Panc1 (cell line): Measurements from ENCODE around the gene CA9. TPM values are rescaled to one million over a fixed set of nuclear protein-coding genes. Genes with fewer than 3 reads are reported as not detected.

Experiments
- ATAC-seq: fragments of 200-7000 bp; cut with Tn5 transposase; 2 replicates; pipeline ENCODE4 v1.9.1; 2020; ENCODE audit warnings: mild to moderate bottlenecking, moderate library complexity
- BruUV-seq: library from RNA; stranded (reverse); fragments of 400-500 nt; replicated peaks from 2 replicates; lab custom pipeline; 2021; lab: Mats Ljungman, UMichigan
- CTCF ChIA-PET: fragments of 300-600 bp; sonication (Branson Sonifier 250); formaldehyde crosslinking; loops from one replicate; lab custom pipeline; 2022; ENCODE audit warnings: antibody characterized with exemption; lab: Charles Lee
- POLR2A ChIA-PET: fragments of 300-600 bp; sonication (Branson Sonifier 250); formaldehyde crosslinking; loops from one replicate; lab custom pipeline; 2022; ENCODE audit warnings: antibody characterized with exemption; lab: Charles Lee
- DNase-seq: peaks from one replicate; pipeline ENCODE4 v3.0.0-alpha.2; 2010; ENCODE audit warnings: low read depth, low spot score
- H3K27ac ChIP-seq: 2 replicates; pipeline ENCODE4 v1.5.1; 2011; ENCODE audit warnings: mild to moderate bottlenecking, low read length, inconsistent platforms
- H3K27me3 ChIP-seq: fragments of 200-500 bp; sonication (Bioruptor generic); 2 replicates; pipeline ENCODE4 v1.6.0; 2014; ENCODE audit warnings: low read length, inconsistent platforms; ENCODE audit not compliant: control insufficient read depth, insufficient read depth
- H3K36me3 ChIP-seq: fragments of 200-500 bp; sonication (Bioruptor generic); 2 replicates; pipeline ENCODE4 v1.5.1; 2014; ENCODE audit warnings: inconsistent platforms, mild to moderate bottlenecking, low read length, moderate library complexity; ENCODE audit not compliant: control insufficient read depth, insufficient read depth
- H3K4me1 ChIP-seq: 2 replicates; pipeline ENCODE4 v1.5.1; 2011; ENCODE audit warnings: inconsistent platforms, mild to moderate bottlenecking, low read length, moderate library complexity; ENCODE audit not compliant: control insufficient read depth, insufficient read depth
- H3K4me3 ChIP-seq, 2 experiments: 2 replicates each; pipeline ENCODE4 v1.5.1; 2011 to 2012; ENCODE audit warnings: low read depth in 2 of 2, low read length in 2 of 2, mild to moderate bottlenecking in 2 of 2, inconsistent platforms in 1 of 2, moderate library complexity in 1 of 2
- H3K9me3 ChIP-seq: fragments of 200-500 bp; sonication (Bioruptor generic); 2 replicates; pipeline ENCODE4 v1.5.1; 2014; ENCODE audit warnings: low read depth, mild to moderate bottlenecking, inconsistent platforms, low read length, moderate library complexity; ENCODE audit not compliant: control insufficient read depth, insufficient read depth
- POLR2AphosphoS5 ChIP-seq: IDR thresholded peaks from 2 replicates; pipeline ENCODE4 v1.6.1; 2012; ENCODE audit warnings: mild to moderate bottlenecking, low read depth, low read length, moderate library complexity
- SIN3A ChIP-seq: IDR thresholded peaks from 2 replicates; pipeline ENCODE4 v1.6.1; 2012; ENCODE audit warnings: low read depth, mild to moderate bottlenecking, low read length, moderate library complexity, borderline replicate concordance; ENCODE audit not compliant: insufficient read depth
- TCF7L2 ChIP-seq: IDR thresholded peaks from 2 replicates; pipeline ENCODE4 v1.6.1; 2011; ENCODE audit warnings: mild to moderate bottlenecking, low read depth, low read length, inconsistent platforms
- in situ Hi-C: cut with HindIII; loops from 2 replicates; pipeline ENCODE4 v1.10.0; 2016; ENCODE audit warnings: low sequenced_read_pairs, low pct_unique_long_range_greater_than_20kb
- intact Hi-C: fragments of 100-400 bp; cut with micrococcal nuclease; formaldehyde crosslinking; loops from one replicate; pipeline ENCODE4 v1.10.0; 2022; ENCODE audit not compliant: unreplicated experiment
- total RNA-seq: library from RNA; stranded (reverse); gene quantifications from one replicate; pipeline ENCODE4 v1.2.1, GENCODE V29; 2021; ENCODE audit not compliant: unreplicated experiment
- TF ChIP-seq, protein P1 (sequence below): fragments of 450-650 bp; IDR thresholded peaks from 2 replicates; pipeline ENCODE4 v1.5.1; 2017; ENCODE audit warnings: mild to moderate bottlenecking
- TF ChIP-seq, protein P2 (sequence below), 2 experiments: IDR thresholded peaks; 2 replicates each; pipeline ENCODE4 v1.6.1; 2011 to 2012; ENCODE audit warnings: low read depth in 2 of 2, control low read depth in 1 of 2, low read length in 1 of 2, mild to moderate bottlenecking in 1 of 2, moderate library complexity in 1 of 2; ENCODE audit not compliant: insufficient read depth in 1 of 2

Gene CA9
- total RNA-seq, 1 experiment from 2014 or later = 0.31 TPM

- Histone ChIP-seq H3K27ac (peak within 1 kb of the TSS; percentile 94), H3K36me3 (peaks cover 3% of the 10 kb centered on the region), H3K4me1 (peaks cover 37% of the 10 kb centered on the region), H3K4me3 (peak within 1 kb of the TSS; percentile 64 to 70), H3K27me3 (no peaks in the 10 kb centered on the region), H3K9me3 (no peaks in the 10 kb centered on the region)
- DNase-seq (peak; percentile 95), ATAC-seq (peak; percentile 93)
- ChIA-PET CTCF (interaction anchor here (0.5 to 1.6 kb wide), 7 partner anchors 10 to 54 kb away, joined by 3 to 6 read pairs (median 4); partner anchors contain the start of gene TPM2), POLR2A (interaction anchor here (0.5 to 1.6 kb wide), 5 partner anchors 10 to 75 kb away, joined by 3 to 4 read pairs (median 3); partner anchors contain the start of genes CREB3 and TLN1)
- intact Hi-C loops (loop anchor here (5.0 to 10.0 kb wide), 3 partner anchors 35 to 157 kb away; partner anchors contain the start of genes HINT2 and SPAG8), in situ Hi-C loops (no loop called here)
- TF ChIP-seq TCF7L2 (peak; percentile 83), SIN3A (no peak)
- BruUV-seq = no TSS peak
Observed at GRCh38 chr9:35657546-35658136, 16.1 kb upstream of the CA9 start, which contains the start of gene RMRP. TSS of gene RMRP (minus strand) at chr9:35658019.

DNA sequence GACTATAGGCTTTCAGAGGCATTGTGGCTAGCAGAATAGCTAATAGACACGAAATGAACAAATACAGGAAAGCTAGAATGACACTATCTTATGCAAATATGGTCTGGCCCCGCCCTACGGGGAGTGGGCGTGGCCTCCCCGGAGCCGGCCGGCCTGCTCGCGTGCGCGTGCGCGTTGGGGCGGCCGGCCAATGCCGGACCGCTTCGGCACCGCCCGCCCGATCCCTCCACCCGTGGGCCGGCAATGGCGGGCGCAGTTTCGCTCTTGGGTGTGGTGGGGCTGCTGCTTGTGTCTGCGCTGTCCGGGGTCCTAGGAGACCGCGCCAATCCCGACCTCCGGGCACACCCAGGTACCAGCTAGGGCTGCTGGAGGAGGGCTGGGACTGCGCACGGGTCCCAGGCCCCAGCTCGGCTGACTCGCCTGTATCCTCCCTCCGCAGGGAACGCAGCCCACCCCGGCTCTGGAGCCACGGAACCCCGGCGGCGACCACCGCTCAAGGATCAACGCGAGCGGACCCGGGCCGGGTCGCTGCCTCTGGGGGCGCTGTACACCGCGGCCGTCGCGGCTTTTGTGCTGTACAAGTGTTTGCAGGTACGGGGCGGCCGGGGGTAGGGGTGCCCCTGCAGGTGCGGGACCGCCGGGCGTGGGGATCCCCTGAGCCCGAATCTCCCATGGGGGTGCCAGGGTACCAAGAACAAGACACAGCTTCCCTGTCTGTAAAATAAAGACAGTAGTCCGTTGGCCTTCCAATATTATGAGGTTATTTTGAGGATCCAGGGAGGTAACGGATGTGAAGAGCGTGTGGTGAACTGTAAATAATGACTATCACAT lies 15.4 kb upstream of the CA9 start, which contains the start of gene CCDC107:
CCDC107 (plus strand) TSS at position 156 of the 831 bp plus-strand sequence; CDS start at position 244, 88 bp downstream.
- intact Hi-C loops (loop anchor here (5.0 to 10.0 kb wide), 3 partner anchors 34 to 156 kb away; partner anchors contain the start of genes HINT2 and SPAG8), in situ Hi-C loops (no loop called here)
- ATAC-seq (peak; percentile 72), DNase-seq (no peak)
- Histone ChIP-seq H3K27me3 (no peaks in the 10 kb centered on the region), H3K36me3 (peaks cover 3% of the 10 kb centered on the region), H3K4me1 (peaks cover 44% of the 10 kb centered on the region), H3K4me3 (peak within 1 kb of the TSS; percentile 64 to 70), H3K9me3 (no peaks in the 10 kb centered on the region), H3K27ac (peak within 1 kb of the TSS; percentile 94)
- TF ChIP-seq SIN3A (no peak), POLR2AphosphoS5 (no peak), TCF7L2 (no peak)
- TF ChIP-seq, protein P1, sequence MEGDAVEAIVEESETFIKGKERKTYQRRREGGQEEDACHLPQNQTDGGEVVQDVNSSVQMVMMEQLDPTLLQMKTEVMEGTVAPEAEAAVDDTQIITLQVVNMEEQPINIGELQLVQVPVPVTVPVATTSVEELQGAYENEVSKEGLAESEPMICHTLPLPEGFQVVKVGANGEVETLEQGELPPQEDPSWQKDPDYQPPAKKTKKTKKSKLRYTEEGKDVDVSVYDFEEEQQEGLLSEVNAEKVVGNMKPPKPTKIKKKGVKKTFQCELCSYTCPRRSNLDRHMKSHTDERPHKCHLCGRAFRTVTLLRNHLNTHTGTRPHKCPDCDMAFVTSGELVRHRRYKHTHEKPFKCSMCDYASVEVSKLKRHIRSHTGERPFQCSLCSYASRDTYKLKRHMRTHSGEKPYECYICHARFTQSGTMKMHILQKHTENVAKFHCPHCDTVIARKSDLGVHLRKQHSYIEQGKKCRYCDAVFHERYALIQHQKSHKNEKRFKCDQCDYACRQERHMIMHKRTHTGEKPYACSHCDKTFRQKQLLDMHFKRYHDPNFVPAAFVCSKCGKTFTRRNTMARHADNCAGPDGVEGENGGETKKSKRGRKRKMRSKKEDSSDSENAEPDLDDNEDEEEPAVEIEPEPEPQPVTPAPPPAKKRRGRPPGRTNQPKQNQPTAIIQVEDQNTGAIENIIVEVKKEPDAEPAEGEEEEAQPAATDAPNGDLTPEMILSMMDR = no peak
- TF ChIP-seq, protein P2, sequence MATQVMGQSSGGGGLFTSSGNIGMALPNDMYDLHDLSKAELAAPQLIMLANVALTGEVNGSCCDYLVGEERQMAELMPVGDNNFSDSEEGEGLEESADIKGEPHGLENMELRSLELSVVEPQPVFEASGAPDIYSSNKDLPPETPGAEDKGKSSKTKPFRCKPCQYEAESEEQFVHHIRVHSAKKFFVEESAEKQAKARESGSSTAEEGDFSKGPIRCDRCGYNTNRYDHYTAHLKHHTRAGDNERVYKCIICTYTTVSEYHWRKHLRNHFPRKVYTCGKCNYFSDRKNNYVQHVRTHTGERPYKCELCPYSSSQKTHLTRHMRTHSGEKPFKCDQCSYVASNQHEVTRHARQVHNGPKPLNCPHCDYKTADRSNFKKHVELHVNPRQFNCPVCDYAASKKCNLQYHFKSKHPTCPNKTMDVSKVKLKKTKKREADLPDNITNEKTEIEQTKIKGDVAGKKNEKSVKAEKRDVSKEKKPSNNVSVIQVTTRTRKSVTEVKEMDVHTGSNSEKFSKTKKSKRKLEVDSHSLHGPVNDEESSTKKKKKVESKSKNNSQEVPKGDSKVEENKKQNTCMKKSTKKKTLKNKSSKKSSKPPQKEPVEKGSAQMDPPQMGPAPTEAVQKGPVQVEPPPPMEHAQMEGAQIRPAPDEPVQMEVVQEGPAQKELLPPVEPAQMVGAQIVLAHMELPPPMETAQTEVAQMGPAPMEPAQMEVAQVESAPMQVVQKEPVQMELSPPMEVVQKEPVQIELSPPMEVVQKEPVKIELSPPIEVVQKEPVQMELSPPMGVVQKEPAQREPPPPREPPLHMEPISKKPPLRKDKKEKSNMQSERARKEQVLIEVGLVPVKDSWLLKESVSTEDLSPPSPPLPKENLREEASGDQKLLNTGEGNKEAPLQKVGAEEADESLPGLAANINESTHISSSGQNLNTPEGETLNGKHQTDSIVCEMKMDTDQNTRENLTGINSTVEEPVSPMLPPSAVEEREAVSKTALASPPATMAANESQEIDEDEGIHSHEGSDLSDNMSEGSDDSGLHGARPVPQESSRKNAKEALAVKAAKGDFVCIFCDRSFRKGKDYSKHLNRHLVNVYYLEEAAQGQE (IDR thresholded peaks at IDR 0.05; ENCODE audit: insufficient read depth in 1 of 2, low read depth in 2 of 2, low read length in 1 of 2) = no peak
- ChIA-PET CTCF (interaction anchor here (0.5 to 1.6 kb wide), 9 partner anchors 11 to 74 kb away, joined by 3 to 6 read pairs (median 4); partner anchors contain the start of genes CREB3, TLN1 and TPM2), POLR2A (interaction anchor here (0.5 to 1.6 kb wide), 7 partner anchors 11 to 74 kb away, joined by 3 to 4 read pairs (median 3); partner anchors contain the start of genes CREB3 and TLN1)
- no TSS peak for BruUV-seq
